HG03095 (cell line): ENCODE data around the gene SEMA4A.
A peak's percentile ranks its signal among the peaks of the same experiment; 100 is the strongest.
"Not testable (repeated sequence)": the region's sequence is repeated elsewhere in the genome, so short reads cannot be mapped to it uniquely, and the experiment has no call there.

ENCODE experiments used
- ATAC-seq: cut with Tn5 transposase; IDR thresholded peaks from one replicate; pipeline ENCODE4 v1.9.1; 2021; ENCODE audit warnings: moderate library complexity; ENCODE audit not compliant: unreplicated experiment

Gene SEMA4A

DNA sequence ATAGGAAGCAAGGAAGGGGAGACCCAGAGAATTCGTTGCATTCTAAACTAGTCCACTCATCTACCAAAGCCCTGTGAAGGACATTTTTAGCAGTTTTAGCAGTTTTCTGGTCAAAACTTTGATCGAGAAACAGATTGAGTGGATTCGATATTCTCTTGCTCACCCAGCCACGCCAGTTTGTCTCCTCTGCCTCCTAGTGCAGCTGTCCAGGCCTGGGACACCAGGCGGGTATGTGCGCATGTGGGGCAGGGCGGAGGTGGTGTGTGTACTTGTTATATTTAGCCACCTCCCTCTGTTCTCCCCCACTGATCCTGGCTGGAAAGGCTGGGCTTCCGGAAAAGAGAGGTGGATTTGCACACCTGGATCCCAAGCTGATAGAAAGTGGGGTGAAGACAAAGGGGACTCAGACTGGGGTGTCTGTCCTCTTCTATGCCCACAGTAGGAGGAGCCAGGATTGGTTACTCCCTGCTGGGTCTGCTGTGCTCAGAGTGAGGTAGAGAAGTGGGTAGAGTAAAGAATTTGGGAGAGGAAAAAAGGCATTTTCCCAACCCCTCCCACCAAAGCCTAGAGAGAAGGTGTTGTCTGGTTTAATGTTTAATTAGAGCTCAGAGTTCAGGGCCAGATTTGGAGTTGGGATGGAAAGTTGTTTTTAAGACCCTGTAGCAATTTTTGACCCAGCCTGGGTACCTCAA lies 35.1 kb upstream of the SEMA4A start:
- no peak for ATAC-seq

DNA sequence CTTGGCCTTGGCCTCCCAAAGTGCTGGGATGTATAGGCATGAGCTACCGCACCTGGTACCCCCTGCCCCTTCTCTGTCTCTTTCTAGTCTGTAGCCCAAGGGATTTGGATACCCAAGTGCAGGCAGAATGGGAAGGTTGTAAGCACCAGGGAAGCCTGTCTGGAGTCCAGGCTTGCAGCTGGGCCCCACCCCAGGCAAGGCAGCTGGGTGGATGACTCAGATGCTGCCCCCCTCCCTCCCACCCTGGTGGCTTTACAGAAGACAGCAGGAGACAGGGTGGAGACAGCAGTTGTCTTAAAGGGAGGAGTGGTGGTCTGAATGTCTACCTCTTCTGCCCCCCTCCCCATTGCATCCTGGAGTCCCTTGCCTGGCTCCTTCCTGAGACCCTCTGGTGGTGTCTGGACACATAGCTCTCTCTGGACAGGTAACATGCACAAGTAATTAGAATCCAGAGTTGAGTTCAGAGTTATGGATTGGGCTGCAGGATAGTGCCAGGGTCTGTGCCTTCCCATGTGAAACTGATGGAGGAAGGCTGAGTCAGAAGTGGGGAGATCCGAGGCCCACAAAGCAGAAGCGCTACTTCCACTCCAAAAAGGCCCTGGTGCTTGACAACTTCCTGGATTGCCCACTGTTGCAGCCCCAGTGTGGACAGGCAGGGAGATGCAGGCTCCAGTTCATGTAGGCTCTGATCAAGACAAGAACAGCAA lies 33.7 kb upstream of the SEMA4A start:
- no peak for ATAC-seq

DNA sequence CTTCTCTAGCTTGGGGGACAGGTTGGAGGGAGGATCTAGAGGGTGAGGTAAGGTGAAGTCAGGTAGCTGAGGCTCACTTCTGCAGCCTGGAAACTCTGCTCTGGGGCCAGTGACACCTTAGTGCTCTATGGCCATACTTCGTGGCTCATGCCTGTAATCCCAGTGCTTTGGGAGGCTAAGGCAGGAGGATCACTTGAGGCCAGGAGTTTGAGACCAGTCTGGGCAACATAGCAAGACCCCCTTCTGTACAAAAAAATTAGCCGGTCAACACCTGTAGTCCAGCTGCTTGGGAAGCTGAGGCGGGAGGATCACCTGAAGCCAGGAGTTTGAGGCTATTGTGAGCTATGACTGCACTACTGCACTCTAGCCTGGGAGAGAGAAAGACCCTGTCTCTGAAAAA lies 33.1 kb upstream of the SEMA4A start:
- no peak for ATAC-seq

DNA sequence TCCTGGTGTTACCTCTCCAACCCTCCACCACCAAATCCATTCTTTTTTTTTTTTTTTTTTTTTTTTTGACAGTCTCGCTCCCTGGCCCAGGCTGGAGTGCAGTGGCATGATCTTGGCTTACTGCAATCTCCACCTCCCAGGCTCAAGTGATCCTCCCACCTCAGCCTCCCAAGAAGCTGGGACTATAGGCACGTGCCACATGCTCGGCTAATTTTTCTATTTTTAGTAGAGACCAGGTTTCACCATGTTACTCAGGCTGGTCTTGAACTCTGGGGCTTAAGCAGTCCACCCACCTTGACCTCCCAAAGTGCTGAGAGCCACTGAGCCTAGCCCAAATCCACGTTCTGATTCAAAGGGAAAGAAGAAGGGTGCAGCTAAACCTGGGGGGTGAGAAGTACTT lies 32.4 kb upstream of the SEMA4A start:
- not testable (repeated sequence) for ATAC-seq

DNA sequence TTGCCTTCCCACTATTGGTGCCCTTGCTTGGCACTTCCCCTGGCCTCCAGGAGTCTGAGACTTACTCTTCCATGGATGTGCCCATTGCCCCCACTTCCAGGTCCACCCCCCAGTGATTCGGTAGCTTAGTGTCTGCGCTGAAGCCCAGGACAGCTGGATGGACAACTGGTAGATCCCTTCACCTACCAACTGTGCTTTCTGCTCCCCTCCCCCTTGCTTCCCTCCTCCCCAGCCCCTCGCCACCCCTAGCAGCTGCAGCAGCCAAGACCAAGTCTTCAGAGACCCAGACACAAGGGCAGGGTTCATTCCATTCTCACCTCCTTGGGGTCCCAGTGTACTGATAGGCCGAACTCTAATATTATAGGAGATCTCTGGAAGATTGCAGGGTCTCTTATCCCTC lies 31.9 kb upstream of the SEMA4A start:
- ATAC-seq: no peak

DNA sequence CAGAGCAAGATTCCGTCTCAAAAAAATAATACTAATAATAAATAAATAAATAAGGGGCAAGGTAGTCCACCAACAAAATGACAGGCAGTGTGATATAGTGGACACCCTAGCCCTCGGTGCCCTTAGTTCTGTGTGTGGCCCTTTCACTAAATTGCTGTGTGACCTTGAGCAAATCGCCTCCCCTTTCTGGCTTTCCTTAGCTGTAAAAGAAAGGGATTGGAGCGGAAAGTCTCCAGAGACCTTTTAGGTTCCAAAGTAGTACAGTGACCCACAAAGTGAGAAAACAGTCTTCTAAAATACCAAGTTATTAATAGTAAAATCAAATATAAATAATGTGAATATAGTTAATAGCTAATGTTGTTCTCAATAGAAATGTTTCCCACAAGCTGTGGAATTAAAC lies 31.3 kb upstream of the SEMA4A start:
- no peak for ATAC-seq

DNA sequence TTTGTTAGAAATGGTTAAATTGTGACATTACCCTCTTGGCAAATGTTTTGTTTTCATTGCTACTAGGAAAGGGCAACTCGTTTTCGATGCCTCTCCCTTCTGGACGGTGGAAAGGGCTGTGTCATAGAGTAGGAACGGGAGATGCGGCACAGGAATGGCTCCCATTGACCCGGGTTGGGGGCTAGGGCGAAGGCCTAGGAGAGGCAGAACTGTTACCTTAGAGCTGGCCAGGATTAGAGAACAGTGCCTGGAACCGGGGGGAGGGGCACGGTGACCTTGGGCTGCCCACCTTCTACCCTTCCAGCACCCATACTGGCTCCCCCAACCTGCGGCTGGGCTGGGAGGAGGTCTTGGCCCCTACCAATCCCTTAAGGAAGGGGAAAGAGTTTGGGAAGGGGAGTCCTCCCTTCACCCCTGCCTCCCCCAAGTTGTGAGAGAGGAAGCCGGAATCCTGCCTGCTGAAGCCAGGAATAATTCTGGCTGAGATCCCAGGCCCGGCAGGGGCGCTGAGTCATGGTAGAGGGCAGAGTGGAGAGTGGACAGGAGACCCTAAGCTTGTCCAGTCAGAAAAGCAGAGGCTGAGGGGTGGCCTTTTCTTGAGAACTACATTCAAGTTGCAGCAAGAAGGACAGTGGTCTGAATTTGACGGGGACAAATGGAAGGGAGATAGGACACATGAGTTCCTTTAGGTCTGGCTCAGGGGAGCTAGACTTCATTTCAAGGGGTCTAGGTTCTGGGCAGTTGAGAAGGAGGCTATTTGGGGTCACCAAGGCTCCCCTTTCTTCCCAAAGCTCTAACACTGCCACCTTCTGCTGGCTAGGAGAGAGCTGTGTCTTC lies 30.6 kb upstream of the SEMA4A start:
- no peak for ATAC-seq

DNA sequence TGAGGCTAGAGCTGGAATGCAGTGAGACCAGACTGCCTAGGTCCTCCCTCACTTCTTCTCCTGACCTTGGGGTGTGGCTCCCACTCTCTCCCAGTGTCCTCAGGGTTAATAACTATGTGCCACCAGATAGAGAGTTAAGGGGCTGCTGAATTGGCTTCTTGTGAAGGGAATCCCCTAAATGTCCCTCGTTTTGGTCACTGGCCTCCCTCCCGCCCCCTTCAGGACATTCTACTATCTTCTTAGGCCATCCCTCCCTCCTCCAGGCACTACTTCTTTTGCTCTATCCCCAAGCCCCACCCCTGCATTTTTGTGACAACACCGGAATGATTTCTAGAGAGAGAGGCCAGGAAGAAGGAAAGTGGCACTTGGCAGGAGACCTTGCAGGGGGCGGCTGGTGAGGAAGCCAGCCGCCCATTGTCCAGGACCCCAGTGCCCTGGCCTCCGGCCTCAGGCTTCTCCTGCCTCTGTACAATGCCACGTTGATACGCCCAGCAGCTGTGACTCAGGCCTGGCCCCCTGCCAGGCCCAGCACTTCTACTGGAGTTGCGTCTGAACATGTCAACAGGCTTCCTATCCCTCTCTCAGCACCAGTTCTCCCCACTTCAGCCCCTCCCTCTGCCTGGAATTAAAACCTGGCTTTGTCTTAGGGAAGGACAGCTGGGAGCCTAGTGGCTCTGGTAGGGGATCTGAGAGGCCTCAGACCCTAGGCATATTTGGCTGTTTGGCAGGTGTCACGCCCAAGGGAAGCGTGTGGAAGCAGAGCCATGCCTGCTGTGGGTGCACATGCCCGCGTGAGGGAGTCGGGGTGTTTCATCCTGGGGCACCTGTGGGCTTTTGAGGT lies 29.8 kb upstream of the SEMA4A start:
- ATAC-seq: no peak

DNA sequence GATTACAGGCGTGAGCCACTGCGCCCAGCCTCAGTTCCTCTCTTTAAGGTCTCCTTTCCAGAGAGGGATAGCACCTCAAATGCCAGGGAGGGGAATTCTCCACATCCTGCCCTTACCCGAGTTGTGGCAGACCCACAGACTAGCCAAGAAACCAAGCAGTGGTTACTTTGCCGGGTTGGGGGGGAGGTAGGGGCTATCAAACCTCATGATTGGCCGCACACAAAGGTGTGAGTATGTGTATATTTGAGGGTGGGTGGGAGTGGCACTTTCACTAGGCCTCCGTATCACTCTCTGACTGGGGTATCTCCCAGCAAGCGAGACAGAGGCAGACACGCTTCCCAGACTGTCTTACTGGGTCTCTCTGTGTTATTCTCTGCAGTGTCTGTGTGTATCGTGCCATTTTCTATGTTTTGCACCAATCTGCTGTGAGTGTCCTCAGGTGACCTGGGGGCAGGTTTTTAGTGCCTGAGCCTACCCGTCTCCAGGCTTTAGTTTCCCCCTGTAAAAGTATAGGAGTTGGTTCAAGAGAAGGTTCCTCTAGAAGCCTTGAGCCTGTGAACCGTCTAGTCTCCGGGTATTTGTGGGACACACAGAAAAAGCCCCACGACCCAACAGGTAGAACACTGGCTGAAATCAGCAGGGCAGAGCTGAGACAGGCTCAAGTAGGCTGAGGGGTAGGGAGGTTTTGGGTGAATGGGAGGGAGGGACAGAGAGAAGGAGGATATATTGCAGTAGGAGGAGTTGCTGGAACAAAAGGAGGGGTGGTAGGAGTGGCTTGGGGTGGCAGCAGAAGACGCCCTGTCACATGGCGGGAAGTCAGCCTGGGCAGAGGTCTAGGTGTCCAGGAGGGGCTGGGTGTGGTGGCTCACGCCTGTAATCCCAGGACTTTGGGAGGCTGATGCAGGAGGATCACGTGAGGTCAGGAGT lies 28.6 kb upstream of the SEMA4A start:
- ATAC-seq: no peak

DNA sequence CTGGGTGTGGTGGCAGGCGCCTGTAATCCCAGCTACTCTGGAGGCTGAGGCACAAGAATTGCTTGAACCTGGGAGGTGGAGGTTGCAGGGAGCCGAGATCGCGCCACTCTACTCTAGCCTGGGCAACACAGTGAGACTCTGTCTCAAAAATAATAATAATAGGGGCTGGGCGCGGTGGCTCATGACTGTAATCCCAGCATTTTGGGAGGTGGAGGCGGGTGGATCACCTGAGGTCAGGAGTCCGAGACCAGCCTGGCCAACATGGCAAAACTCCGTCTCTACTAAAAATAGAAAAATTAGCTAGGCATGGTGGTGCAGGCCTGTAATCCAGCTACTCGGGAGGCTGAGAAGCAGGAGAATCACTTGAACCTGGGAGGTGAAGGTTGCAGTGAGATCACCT lies 27.8 kb upstream of the SEMA4A start:
- not testable (repeated sequence) for ATAC-seq

DNA sequence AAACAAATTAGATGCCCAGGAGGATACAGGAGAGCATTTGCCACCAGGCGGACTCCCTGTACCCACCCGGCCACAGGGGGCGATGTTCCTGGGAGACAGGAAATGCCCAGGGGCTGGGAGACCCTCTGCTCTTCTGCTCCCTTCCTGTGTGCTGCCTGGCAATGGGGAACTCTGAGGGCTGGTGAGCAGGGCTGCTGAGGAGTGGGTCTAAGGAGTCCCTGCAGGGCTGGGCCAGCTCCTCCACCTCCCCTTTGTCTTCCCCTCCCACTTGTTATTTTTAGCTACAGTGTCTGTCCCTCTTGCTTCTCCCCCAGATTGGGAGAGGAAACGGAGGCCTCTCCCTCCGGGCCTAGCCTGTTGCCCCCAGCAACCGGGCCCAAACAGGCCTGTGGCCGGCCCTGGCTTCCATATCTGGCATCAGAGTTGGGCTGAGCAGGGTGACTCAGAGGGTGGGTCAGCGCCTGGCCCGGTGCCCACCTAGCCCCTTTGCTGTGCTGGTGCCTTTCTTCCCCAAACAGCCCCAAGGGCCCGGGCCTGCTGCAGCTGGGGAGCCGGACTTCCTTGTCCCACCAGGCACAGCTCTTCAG lies 27.2 kb upstream of the SEMA4A start:
- ATAC-seq: no peak

DNA sequence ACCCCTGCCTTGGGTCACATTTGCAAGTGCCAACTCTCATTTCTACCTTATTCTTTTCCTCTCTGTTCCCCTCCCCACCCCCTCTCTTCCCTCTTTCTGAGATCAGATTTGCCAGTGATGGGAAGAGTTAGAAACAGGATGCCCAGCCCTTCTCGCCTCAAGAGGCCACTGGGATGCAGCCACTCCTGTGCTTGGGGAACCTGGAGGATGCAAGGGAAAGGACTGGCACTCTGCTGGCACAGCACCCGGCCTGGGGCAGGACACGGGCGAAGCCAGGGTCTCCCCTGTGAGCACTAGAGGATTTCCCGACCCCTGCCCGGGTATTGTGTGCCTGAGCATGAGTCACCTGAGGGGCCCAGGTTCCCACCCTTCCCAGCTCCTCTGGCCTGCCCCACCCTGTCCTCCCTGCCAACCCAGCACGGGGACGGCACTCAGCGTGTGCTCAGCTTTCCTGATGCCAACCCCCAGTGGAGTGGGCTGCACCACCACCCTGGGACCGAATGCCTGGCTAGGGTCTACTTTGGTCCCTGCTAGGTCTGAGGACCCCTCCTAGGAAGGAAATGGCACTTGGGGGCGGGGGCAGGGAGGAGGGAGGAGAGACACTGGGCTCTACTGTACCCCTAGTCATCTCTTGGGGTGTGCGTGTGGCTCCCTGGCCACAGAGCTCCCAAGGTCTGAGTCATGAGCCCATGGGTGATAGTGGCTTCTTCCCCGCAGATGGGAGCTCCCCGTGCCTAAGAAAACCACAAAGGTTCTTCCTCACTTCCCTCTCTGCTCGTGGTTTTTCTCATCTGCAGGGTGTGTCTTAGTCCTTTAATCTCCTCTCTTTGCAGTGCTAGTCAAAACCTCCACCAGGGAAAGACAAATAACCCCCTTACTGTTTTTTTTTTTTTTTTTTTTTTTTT lies 26.5 kb upstream of the SEMA4A start:
- peak; percentile 43 for ATAC-seq

DNA sequence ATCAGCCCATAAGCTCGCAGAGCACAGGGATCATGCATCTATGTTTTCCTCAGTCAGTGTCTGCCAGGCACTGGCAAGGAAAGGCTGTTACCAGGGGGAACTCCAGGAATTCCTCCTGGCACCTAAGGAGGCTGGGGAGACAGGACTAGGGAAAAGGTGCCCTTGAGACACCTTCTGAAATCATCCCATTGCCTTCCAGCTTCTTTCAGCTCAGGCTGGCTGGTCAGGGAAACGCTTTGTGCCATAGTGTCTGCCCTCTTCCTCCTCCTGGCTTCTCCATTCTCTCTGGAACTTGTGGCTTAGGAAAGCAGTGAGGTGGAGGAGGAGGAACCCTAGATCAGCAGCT lies 25.1 kb upstream of the SEMA4A start:
- no peak for ATAC-seq

DNA sequence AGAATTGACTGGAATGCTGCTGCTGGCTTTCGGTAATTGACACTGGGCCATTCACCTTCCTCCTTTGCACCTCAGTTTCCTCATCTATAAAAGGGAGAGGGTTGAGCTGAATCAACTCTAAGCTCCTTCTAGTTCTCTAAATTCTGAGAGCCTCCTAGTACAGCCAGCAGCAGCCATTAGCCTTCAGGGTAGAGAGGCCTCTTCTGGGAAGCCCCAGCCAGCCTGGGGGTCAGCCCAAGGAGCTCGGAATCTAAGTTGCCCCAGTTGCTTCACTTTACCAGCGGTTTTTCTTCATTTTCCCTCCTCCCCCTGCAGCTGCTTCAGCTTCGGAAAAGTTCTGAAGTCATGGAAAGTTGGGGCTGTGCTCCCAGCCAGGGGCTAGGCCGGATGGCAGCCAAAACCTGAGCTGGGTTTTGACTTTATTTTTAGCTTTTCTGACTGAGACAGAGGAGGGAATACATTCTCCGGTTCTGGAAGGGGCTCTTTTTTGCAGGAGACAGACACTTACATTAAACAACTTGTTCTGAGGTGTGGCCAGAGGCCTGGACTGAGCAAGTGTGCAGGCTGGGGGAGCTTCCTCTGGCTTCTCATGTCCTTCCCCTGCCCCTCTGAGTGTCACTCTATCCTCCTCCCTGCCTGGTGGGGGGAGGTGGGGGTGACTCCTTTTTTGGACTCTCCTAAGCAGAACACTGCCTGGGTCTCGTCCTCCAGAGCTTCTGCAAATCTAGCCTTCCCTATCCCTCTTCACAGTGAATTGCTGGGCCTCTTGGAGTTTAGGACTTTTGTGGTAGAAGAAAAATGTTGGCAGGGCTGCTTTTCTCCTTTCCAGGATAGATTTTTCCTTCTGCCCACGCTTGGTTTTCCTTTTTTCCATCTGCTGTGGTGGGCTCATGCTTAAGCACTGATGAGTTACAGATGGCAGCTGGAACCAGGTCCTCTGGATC lies 24.5 kb upstream of the SEMA4A start:
- ATAC-seq: no peak

DNA sequence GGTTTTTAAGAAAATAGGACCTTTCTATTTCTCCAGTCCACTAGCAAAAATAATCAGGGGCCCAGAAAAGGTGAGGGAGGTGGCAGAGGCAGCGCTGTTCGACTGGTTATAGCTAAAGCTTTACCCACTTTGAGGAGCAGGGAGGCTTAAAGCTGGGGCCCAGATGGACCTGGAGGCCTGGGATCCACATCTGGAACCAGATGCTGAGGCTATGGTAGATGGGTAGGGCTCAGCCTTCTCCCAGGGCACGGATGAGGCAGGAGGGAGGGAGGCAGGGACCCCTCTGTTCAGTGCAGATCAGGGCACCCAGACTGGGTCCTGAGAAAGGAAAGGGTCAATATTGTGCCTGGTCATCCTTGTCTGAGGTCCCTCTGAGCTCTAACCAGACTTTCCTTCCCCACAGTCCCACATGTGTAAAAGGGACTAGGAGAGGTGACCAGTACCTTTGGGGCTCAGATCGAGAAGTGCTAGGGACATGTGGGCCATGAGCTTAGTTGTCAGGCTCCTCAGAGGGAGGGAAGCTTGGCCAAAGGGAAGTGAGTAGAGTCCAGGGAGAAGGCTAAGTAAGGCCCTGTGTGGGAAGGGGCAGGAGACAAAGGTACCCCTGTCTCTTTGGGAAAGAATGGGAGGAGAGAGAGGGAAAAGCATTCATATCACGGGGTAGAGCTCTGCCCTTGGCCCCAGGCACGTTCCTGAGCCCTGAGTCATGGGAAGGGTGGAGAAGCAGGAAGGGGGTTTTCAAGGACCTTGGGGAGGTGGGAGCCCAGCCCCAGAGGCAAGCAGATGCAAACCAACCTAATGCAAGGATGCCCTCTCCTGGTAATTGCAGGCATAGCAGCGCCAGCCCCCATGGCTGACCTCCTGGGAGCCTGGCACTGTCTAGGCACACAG lies 23.5 kb upstream of the SEMA4A start:
- no peak for ATAC-seq

DNA sequence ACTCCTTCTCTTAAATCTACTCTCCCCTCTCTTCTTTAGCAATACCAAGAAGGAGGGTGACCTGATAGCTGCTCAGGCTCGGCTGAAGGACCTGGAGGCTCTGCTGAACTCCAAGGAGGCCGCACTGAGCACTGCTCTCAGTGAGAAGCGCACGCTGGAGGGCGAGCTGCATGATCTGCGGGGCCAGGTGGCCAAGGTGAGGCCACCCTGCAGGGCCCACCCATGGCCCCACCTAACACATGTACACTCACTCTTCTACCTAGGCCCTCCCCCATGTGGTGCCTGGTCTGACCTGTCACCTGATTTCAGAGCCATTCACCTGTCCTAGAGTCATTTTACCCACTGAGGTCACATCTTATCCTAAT lies 22.8 kb upstream of the SEMA4A start:
- ATAC-seq: no peak
